Adrenal gland (tissue), 12 donors: ENCODE data around the gene VPS18. TPM values are rescaled to one million over a fixed set of nuclear protein-coding genes. Genes with fewer than 3 reads are reported as not detected.

Experiments
- DNase-seq, 7 donors: peaks; one replicate each; pipeline ENCODE4 v3.0.0-alpha.2; 2019 to 2020
- H3K27ac ChIP-seq, 5 donors: fragments of 200-600 bp; sonication (generic) in 4 of 5; 1 replicate in 3 of 5; 2 replicates in 2 of 5; pipeline versions ENCODE4 v1.5.1 to v1.8.0; 2016 to 2020; ENCODE audit warnings: mild to moderate bottlenecking in 1 of 5
- H3K27me3 ChIP-seq: fragments of 200-600 bp; 2 replicates; pipeline ENCODE4 v1.8.0; 2021
- H3K36me3 ChIP-seq, 2 donors: fragments of 200-600 bp; replicated peaks in 1 of 2; 1 replicate in 1 of 2; 2 replicates in 1 of 2; pipeline versions ENCODE4 v1.5.1 to v1.8.0; 2018 to 2022
- H3K4me1 ChIP-seq, 2 donors: fragments of 200-600 bp; replicated peaks in 1 of 2; 1 replicate in 1 of 2; 2 replicates in 1 of 2; pipeline versions ENCODE4 v1.5.1 to v1.8.0; 2018 to 2021
- H3K4me3 ChIP-seq, 4 donors: fragments of 200-600 bp; sonication (generic) in 3 of 4; one replicate each; pipeline ENCODE4 v1.5.1; 2016 to 2018
- H3K9me3 ChIP-seq, 3 donors: fragments of 200-600 bp; sonication (generic) in 1 of 3; replicated peaks in 1 of 3; 1 replicate in 2 of 3; 2 replicates in 1 of 3; pipeline versions ENCODE4 v1.5.1 to v1.8.0; 2016 to 2021
- CTCF ChIP-seq, 6 experiments: fragments of 450-650 bp in 4 of 6; fragments of 200-600 bp in 2 of 6; sonication (generic) in 1 of 6; IDR thresholded peaks; 1 replicate in 5 of 6; 2 replicates in 1 of 6; pipeline versions ENCODE4 v1.5.1 to v1.8.0; 2016 to 2021; ENCODE audit warnings: antibody characterized with exemption in 6 of 6, mild to moderate bottlenecking in 2 of 6, moderate library complexity in 1 of 6
- POLR2A ChIP-seq, 2 donors: fragments of 450-650 bp; IDR thresholded peaks; one replicate each; pipeline ENCODE4 v1.6.1; 2017; ENCODE audit warnings: antibody characterized with exemption in 2 of 2, mild to moderate bottlenecking in 2 of 2, moderate library complexity in 1 of 2
- WGBS, 4 donors: extraction: QIAGEN DNeasy Blood & Tissue Kit in 2 of 4; methylation state at CpG; one replicate each; pipeline versions ENCODE4 v1.1.5 to v1.1.7; 2013 to 2017; 5-methylcytosine and 5-hydroxymethylcytosine counted together
- intact Hi-C, 2 donors: fragments of 100-400 bp; cut with DNase I; formaldehyde crosslinking; loops; one replicate each; pipeline versions ENCODE4 v1.14.1 to v1.15.0; 2022 to 2023
- polyA plus RNA-seq, 3 donors: library from polyadenylated mRNA; stranded (reverse); fragments of 200-250 nt in 2 of 3; fragments of 350-450 nt in 1 of 3; fragmentation: Illumina TruSeq in 1 of 3; extraction: RNeasy Lipid Tissue Mini Kit (QIAGEN cat#74804) in 1 of 3; gene quantifications; one replicate each; pipeline ENCODE4 v1.2.3, GENCODE V29; 2013 to 2014
- total RNA-seq, 9 donors: library from RNA; depleted of rRNA in 4 of 9; stranded (reverse); fragments of >200 nt in 4 of 9; fragments of 120-200 nt in 1 of 9; fragmentation: NEBNext Ultra II Directional in 1 of 9; extraction: Animal tissue kit (Norgen Biotek cat#: 25700) in 1 of 9; gene quantifications; one replicate each; pipeline versions ENCODE4 v1.1.0 to v1.2.4, GENCODE V29; 2013 to 2023
- donor health status: healthy with polysubstance abuse.
- donor health status: Bipolar disorder and iron deficiency.
- donor health status: DM: yes; HTN: yes; CAD: no.
- donor health status: DM: no; HTN: no; CAD: no.
- donor health status: DM: no; HTN: no; CAD: no.
- donor health status: DM: yes; HTN: yes; CAD: no.

The VPS18 gene
- total and polyA plus RNA-seq, 12 donors, result 8.9 to 43.4 (median 30.0) TPM

GRCh38 chr15:40891810-40892446 is 2.3 kb upstream of the VPS18 start:
- Histone ChIP-seq H3K4me3 (no peak overlapping the region), H3K27me3 (no peaks in the 10 kb centered on the region), H3K36me3 (peaks cover 0 to 12% of the 10 kb centered on the region in 2 donors), H3K9me3 (no peaks in the 10 kb centered on the region), H3K27ac (no peak overlapping the region), H3K4me1 (peaks cover 0 to 11% of the 10 kb centered on the region in 2 donors)
- peak in 5 of 7 donors; percentile 36 to 71 (median 60) for DNase-seq
- intact Hi-C loops, result loop anchor here (2.0 to 10.0 kb wide), 4 partner anchors 33 to 197 kb away; partner anchors contain the start of gene RAD51 (in 1 of the 2)
- TF ChIP-seq POLR2A (IDR thresholded peaks at IDR 0.05) (no peak), CTCF (IDR thresholded peaks at IDR 0.05) (peak; percentile 52 to 71 (median 62))
- WGBS, 4 donors, result 5 to 9% (median 8%) methylated on average over 4 of the region's 4 CpGs

- intact Hi-C loops, result loop anchor here (2.0 to 10.0 kb wide), 4 partner anchors 34 to 198 kb away; partner anchors contain the start of gene RAD51 (in 1 of the 2)
These were observed 1.7 kb upstream of the VPS18 start for GRCh38 chr15:40892447-40893012.

GRCh38 chr15:40893019-40893670 is 1.1 kb upstream of the VPS18 start:
- H3K4me1 ChIP-seq, result peaks cover 0 to 18% of the 10 kb centered on the region in 2 donors
- H3K4me3 ChIP-seq, result no peak overlapping the region
- DNase-seq, result peak in 1 of 7 donors; percentile 32
- H3K27me3 ChIP-seq, result no peaks in the 10 kb centered on the region
- intact Hi-C loops, result loop anchor here (2.0 to 10.0 kb wide), 4 partner anchors 34 to 198 kb away; partner anchors contain the start of gene RAD51 (in 1 of the 2)
- H3K9me3 ChIP-seq, result no peaks in the 10 kb centered on the region
- TF ChIP-seq POLR2A (IDR thresholded peaks at IDR 0.05) (no peak), CTCF (IDR thresholded peaks at IDR 0.05) (no peak)
- peaks cover 0 to 21% of the 10 kb centered on the region in 2 donors for H3K36me3 ChIP-seq
- 76 to 84% (median 82%) methylated on average over 22 of the region's 22 CpGs for WGBS, 4 donors
- no peak overlapping the region for H3K27ac ChIP-seq

More at GRCh38 chr15:40892447-40893012, 1.7 kb upstream of the VPS18 start:
- H3K27ac ChIP-seq, result no peak overlapping the region
- DNase-seq, result no peak
- no peak overlapping the region for H3K4me3 ChIP-seq
- H3K4me1 ChIP-seq, result peaks cover 0 to 17% of the 10 kb centered on the region in 2 donors
- 70 to 86% (median 81%) methylated on average over 2 of the region's 2 CpGs for WGBS, 4 donors
- H3K27me3 ChIP-seq, result no peaks in the 10 kb centered on the region
- peaks cover 0 to 18% of the 10 kb centered on the region in 2 donors for H3K36me3 ChIP-seq
- H3K9me3 ChIP-seq, result no peaks in the 10 kb centered on the region
- TF ChIP-seq CTCF (IDR thresholded peaks at IDR 0.05) (no peak), POLR2A (IDR thresholded peaks at IDR 0.05) (no peak)
